Transverse colon (tissue), 4 donors: ENCODE results near the gene RAD51C. TPM values are rescaled to one million over a fixed set of nuclear protein-coding genes. Genes with fewer than 3 reads are reported as not detected.
"Not testable (repeated sequence)": the region's sequence is repeated elsewhere in the genome, so short reads cannot be mapped to it uniquely, and the experiment has no call there.

ENCODE experiments used
- DNase-seq: peaks from one replicate; pipeline ENCODE4 v3.0.0-alpha.2; 2019
- H3K27ac ChIP-seq, 4 donors: fragments of 200-600 bp; sonication (generic); 2 replicates each; pipeline ENCODE4 v1.5.1; 2016 to 2018; ENCODE audit warnings: inconsistent platforms in 4 of 4
- H3K27me3 ChIP-seq: fragments of 200-600 bp; sonication (generic); 2 replicates; pipeline ENCODE4 v1.5.1; 2017; ENCODE audit warnings: inconsistent platforms
- H3K36me3 ChIP-seq, 4 donors: fragments of 200-600 bp; sonication (generic); 2 replicates each; pipeline ENCODE4 v1.5.1; 2017 to 2019; ENCODE audit warnings: inconsistent platforms in 4 of 4
- H3K4me1 ChIP-seq, 4 donors: fragments of 200-600 bp; sonication (generic); 2 replicates each; pipeline ENCODE4 v1.5.1; 2017 to 2020; ENCODE audit warnings: inconsistent platforms in 4 of 4
- H3K4me3 ChIP-seq, 4 donors: fragments of 200-600 bp; sonication (generic); 1 replicate in 1 of 4; 2 replicates in 3 of 4; pipeline versions ENCODE4 v1.5.1 to v1.6.1; 2017 to 2019; ENCODE audit warnings: inconsistent platforms in 4 of 4
- H3K9me3 ChIP-seq, 2 donors: fragments of 200-600 bp; sonication (generic); 2 replicates each; pipeline ENCODE4 v1.5.1; 2017 to 2019; ENCODE audit warnings: inconsistent platforms in 2 of 2
- CTCF ChIP-seq, 5 experiments: fragments of 200-600 bp in 3 of 5; fragments of 450-650 bp in 2 of 5; sonication (generic) in 3 of 5; IDR thresholded peaks; 1 replicate in 2 of 5; 2 replicates in 3 of 5; pipeline ENCODE4 v1.5.1; 2016 to 2017; ENCODE audit warnings: antibody characterized with exemption in 5 of 5, inconsistent platforms in 3 of 5, mild to moderate bottlenecking in 2 of 5, moderate library complexity in 1 of 5
- EP300 ChIP-seq: sonication (generic); formaldehyde crosslinking; IDR thresholded peaks from one replicate; pipeline ENCODE4 v1.6.1; 2017; ENCODE audit warnings: antibody characterized with exemption, low read depth
- POLR2A ChIP-seq: fragments of 450-650 bp; IDR thresholded peaks from one replicate; pipeline ENCODE4 v1.6.1; 2016; ENCODE audit warnings: antibody characterized with exemption, mild to moderate bottlenecking, moderate library complexity
- POLR2AphosphoS5 ChIP-seq, 3 donors: sonication (generic); formaldehyde crosslinking; IDR thresholded peaks; one replicate each; pipeline ENCODE4 v1.6.1; 2016; ENCODE audit warnings: antibody characterized with exemption in 3 of 3
- WGBS, 2 donors: methylation state at CpG; one replicate each; pipeline ENCODE4 v1.1.5; 2018; ENCODE audit warnings: low coverage in 1 of 2; 5-methylcytosine and 5-hydroxymethylcytosine counted together
- in situ Hi-C, 4 donors: fragments of 200-750 bp; cut with MboI; loops; one replicate each; pipeline versions ENCODE4 v1.15.0 to v1.15.1; 2017; ENCODE audit warnings: low sequenced_read_pairs in 3 of 4, low pct_ligation_motif_present in 1 of 4, low pct_unique_long_range_greater_than_20kb in 1 of 4
- intact Hi-C: fragments of 100-400 bp; cut with DNase I; formaldehyde crosslinking; loops from one replicate; pipeline ENCODE4 v1.15.1; 2023; ENCODE audit warnings: low total_unique reads
- total RNA-seq, 4 donors: library from RNA; depleted of rRNA; stranded (reverse); fragments of >200 nt; gene quantifications; one replicate each; pipeline ENCODE4 v1.1.0, GENCODE V29; 2016

Gene RAD51C
- total RNA-seq, 4 donors from 2014 or later: 4.9 to 37.0 (median 9.2) TPM

GRCh38 chr17:58679263-58680037, 13.0 kb upstream of the RAD51C start:
- Histone ChIP-seq H3K4me3 (no peak overlapping the region), H3K36me3 (no peaks in the 10 kb centered on the region), H3K9me3 (no peaks in the 10 kb centered on the region), H3K27ac (no peak overlapping the region), H3K27me3 (peaks cover 6% of the 10 kb centered on the region), H3K4me1 (no peaks in the 10 kb centered on the region)
- in situ Hi-C loops: no loop called here
- intact Hi-C loops: no loop called here
- 49 to 53% methylated on average over 10 to 12 of the region's 12 CpGs for WGBS, 2 donors
- TF ChIP-seq POLR2AphosphoS5 (IDR thresholded peaks at IDR 0.05): peak in 1 of 3 donors; percentile 27
- no peak for TF ChIP-seq CTCF (IDR thresholded peaks at IDR 0.05)
- DNase-seq: no peak

GRCh38 chr17:58680038-58680369, 12.4 kb upstream of the RAD51C start:
- DNase-seq: no peak
- H3K27me3 ChIP-seq: peaks cover 6% of the 10 kb centered on the region
- no peak overlapping the region for H3K4me3 ChIP-seq
- no peaks in the 10 kb centered on the region for H3K9me3 ChIP-seq
- H3K36me3 ChIP-seq: no peaks in the 10 kb centered on the region
- WGBS, 2 donors: 79 to 85% methylated on average over 6 of the region's 6 CpGs
- no peak overlapping the region for H3K27ac ChIP-seq
- TF ChIP-seq CTCF (IDR thresholded peaks at IDR 0.05) (no peak), EP300 (no peak), POLR2AphosphoS5 (IDR thresholded peaks at IDR 0.05) (no peak), POLR2A (no peak)
- intact Hi-C loops: no loop called here
- H3K4me1 ChIP-seq: no peaks in the 10 kb centered on the region
- in situ Hi-C loops: no loop called here

DNA sequence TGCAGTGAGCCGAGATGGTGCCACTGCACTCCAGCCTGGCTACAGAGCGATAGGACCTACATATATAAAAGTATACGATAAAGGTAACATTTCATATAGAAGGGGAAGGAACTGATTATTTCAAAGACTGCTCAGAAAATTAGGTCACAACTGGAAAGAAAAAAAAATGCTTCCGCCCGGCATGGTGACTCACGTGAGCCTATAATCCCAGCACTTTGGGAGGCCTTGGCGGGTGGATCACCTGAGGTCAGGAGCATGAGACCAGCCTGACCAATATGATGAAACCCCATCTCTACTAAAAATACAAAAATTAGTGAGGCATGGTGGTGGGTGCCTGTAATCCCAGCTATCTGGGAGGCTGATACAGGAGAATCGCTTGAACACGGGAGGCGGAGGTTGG, 8.4 kb upstream of the RAD51C start:
- Histone ChIP-seq H3K9me3 (no peaks in the 10 kb centered on the region), H3K27ac (no peak overlapping the region)

DNA sequence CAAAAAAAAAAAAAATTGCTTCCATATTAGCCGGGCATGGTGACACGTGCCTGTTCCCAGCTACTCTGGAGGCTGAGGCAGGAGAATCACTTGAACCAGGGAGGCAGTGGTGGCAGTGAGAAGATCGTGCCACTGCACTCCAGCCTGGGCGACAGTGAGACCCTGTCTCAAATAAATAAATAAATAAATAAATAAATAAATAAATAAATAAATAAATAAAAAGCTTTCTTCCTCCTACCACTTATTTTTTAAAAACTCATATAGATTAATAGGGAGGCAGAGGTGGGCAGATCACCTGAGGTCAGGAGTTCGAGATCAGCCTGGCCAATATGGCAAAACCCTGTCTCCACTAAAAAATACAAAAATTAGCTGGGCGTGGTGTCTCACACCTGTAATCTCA, 7.9 kb upstream of the RAD51C start:
- H3K27ac ChIP-seq, H3K36me3 ChIP-seq, H3K4me1 ChIP-seq, DNase-seq, H3K4me3 ChIP-seq, intact Hi-C loops, in situ Hi-C loops, H3K9me3 ChIP-seq, H3K27me3 ChIP-seq: not testable (repeated sequence)
- 87 to 92% methylated on average over 4 to 6 of the region's 6 CpGs for WGBS, 2 donors

More for the DNA sequence above, 8.4 kb upstream of the RAD51C start:
- 40 to 87% methylated on average over 1 to 10 of the region's 10 CpGs for WGBS, 2 donors
- in situ Hi-C loops (no loop called here), intact Hi-C loops (no loop called here)
- Histone ChIP-seq H3K36me3 (no peaks in the 10 kb centered on the region), H3K4me1 (no peaks in the 10 kb centered on the region), H3K27me3 (no peaks in the 10 kb centered on the region), H3K4me3 (no peak overlapping the region)
- TF ChIP-seq POLR2A (no peak), CTCF (IDR thresholded peaks at IDR 0.05) (no peak), EP300 (no peak), POLR2AphosphoS5 (IDR thresholded peaks at IDR 0.05) (no peak)
- no peak for DNase-seq

- no peak overlapping the region for H3K4me3 ChIP-seq
- no peak for DNase-seq
- no peaks in the 10 kb centered on the region for H3K36me3 ChIP-seq
- in situ Hi-C loops: no loop called here
- no peaks in the 10 kb centered on the region for H3K9me3 ChIP-seq
- no peak for TF ChIP-seq POLR2AphosphoS5 (IDR thresholded peaks at IDR 0.05)
- TF ChIP-seq POLR2A: no peak
- no peak for TF ChIP-seq EP300
- TF ChIP-seq CTCF (IDR thresholded peaks at IDR 0.05): no peak
- peaks cover 0 to under 1% (median 0%) of the 10 kb centered on the region in 4 donors for H3K4me1 ChIP-seq
- H3K27ac ChIP-seq: no peak overlapping the region
- WGBS, 2 donors: 71 to 90% methylated on average over 2 to 4 of the region's 4 CpGs
- intact Hi-C loops: no loop called here
- no peaks in the 10 kb centered on the region for H3K27me3 ChIP-seq
These were observed 5.4 kb upstream of the RAD51C start for GRCh38 chr17:58686980-58687379.
